Fibroblast of villous mesenchyme (primary cell): ENCODE data around the gene SCMH1. TPM values are rescaled to one million over a fixed set of nuclear protein-coding genes. Genes with fewer than 3 reads are reported as not detected.

Source experiments
- DNase-seq: peaks from one replicate; pipeline ENCODE4 v3.0.0-alpha.2; 2010; ENCODE audit warnings: low read depth
- H3K4me3 ChIP-seq: 2 replicates; pipeline ENCODE4 v1.5.1; 2011; ENCODE audit warnings: low read depth, mild to moderate bottlenecking, low read length
- total RNA-seq: library from RNA; depleted of rRNA; stranded (reverse); fragments of >200 nt; gene quantifications from 2 replicates; pipeline ENCODE4 v1.2.3, GENCODE V29; 2012
- TF ChIP-seq, protein P1 (sequence below): IDR thresholded peaks from 2 replicates; pipeline ENCODE4 v1.5.1; 2012; ENCODE audit warnings: low read depth, mild to moderate bottlenecking, low read length; ENCODE audit not compliant: insufficient read depth

Gene SCMH1
- 19.4 and 26.1 TPM in 2 replicates for total RNA-seq

DNA sequence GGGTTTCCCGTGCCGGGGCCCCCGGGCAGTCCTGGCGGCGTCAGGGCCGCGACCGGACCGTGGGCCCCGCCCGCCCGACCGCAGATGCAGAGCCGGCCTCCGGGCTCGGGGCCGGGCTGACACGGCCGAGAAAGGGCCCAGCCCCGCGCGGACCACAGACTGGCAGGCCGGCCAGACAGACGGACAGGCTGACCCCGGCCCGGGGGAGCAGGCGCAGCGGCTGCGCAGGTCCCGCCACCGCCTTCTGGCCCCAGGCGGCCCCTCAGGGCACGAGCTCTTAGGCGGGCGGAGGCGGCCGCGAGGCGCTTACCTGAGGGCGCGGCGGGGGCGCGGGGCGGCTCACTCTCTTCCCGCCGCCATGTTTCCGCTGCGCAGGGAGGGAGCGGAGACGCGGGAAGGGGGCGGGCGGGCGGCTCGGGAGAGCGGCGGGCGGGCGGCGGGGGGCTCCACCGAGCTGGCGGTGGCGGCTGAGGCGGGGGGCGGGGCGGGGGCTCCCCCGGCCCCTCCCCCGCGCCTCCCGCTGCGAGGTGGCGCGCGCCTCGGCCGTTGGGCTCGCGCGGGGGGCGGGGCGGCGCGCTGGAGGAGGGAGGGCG, at the start of gene SCMH1:
SCMH1 (minus strand) TSS at position 558 of the 593 bp plus-strand sequence. CDS start 56,173 bp downstream, outside the sequence.
- DNase-seq, result peak; percentile 44
- peak within 1 kb of the TSS; percentile 65 for H3K4me3 ChIP-seq
- TF ChIP-seq, protein P1, sequence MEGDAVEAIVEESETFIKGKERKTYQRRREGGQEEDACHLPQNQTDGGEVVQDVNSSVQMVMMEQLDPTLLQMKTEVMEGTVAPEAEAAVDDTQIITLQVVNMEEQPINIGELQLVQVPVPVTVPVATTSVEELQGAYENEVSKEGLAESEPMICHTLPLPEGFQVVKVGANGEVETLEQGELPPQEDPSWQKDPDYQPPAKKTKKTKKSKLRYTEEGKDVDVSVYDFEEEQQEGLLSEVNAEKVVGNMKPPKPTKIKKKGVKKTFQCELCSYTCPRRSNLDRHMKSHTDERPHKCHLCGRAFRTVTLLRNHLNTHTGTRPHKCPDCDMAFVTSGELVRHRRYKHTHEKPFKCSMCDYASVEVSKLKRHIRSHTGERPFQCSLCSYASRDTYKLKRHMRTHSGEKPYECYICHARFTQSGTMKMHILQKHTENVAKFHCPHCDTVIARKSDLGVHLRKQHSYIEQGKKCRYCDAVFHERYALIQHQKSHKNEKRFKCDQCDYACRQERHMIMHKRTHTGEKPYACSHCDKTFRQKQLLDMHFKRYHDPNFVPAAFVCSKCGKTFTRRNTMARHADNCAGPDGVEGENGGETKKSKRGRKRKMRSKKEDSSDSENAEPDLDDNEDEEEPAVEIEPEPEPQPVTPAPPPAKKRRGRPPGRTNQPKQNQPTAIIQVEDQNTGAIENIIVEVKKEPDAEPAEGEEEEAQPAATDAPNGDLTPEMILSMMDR, result no peak

DNA sequence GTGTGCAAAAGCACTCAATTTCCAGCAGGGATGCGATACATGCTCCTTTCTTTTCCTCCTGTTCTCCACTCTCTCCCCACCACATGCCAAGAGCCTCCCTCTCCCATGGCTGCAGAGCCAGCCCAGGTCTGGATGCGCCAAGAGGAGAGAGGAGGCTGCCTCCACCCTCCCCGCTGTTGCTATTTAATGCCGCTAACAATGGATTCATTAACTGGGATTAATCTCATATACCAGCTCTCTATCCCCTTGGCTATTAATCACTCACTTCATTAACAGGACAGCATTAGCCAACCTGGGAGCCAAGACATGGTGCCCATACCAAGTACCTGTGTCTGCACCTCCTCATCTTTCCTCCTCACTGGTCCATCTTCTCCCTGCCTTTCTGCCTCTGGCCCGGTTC, 49.1 kb upstream of the SCMH1 start:
- no peak for DNase-seq
- TF ChIP-seq, protein P1, result no peak
- H3K4me3 ChIP-seq, result no peak overlapping the region

DNA sequence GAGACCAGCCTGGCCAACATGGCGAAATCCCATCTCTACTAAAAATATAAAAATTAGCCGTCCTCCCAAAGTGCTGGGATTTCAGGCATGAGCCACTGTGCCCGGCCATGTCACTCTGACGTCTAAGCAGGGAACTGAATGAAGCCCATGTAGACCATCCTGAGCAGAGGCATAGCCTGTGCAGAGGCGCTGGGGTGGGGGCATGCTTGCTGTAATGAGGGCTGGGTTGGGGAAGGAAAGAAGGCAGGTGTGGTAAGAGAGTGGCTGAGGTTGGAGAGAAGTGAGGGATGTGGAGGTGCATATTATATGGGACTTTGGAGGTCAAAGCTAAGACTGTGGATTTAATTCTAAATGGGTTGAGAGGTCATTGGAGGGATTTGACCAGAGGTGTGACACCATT, 47.1 kb upstream of the SCMH1 start:
- TF ChIP-seq, protein P1, result no peak
- DNase-seq, result no peak
- no peak overlapping the region for H3K4me3 ChIP-seq

DNA sequence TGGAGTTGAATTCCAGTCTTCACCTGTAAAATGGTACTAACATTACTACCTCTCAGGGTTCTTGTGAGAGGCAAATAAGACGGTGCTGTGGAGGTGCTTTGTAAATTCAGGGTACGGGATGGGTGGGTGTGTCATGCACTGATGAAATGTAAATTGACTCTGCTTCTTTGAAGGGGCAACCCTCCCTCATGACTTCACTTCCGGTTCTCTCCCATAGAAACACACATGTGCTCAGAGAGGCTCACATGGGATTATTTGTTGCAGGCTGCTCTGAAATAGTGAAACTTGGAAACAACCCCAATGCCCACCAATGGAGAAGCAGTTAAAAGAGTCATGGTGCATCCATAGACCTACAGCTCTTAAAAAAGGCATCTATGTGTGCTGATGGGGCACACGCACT, 44.9 kb upstream of the SCMH1 start:
- TF ChIP-seq, protein P1, result no peak
- no peak overlapping the region for H3K4me3 ChIP-seq
- no peak for DNase-seq

DNA sequence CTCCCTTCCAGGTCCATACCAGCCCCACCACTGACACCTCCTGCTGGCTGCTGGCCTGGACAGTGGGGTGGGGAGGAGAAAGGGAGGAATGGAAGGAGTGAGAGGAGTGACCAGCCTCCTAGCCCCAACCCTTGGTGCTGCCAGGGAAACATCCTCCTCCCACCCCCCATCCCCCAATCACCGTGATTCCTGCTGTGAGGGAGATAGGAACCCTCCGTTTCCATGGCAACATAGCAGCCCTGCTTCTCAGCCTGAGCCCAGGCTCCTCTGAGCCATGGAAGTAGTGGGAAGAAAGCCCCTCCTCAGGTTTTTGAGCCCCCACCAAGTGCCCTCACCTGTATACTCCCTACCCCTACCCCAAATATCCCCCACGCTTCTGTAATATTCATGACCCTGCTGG, 44.4 kb upstream of the SCMH1 start:
- no peak for DNase-seq
- TF ChIP-seq, protein P1, result no peak
- H3K4me3 ChIP-seq, result no peak overlapping the region

DNA sequence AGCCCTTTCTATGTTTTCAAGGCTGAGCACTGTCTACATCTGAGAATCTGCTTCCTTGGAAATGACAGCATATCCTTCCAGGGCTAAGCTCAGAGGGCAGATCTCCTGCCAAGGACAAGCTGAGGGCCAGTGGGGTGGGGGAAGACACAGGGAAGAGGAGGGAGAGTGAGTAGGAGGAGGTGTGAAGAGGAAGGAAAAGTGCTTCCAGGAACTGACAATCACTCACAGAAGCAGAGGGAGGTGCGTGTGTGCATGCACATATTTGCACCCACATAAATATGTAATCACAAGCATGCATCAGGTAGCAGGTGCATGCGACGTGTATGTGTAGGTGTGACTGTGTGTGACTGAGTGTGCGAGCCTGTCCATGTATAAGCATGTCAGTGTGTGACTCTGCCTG, 43.7 kb upstream of the SCMH1 start:
- TF ChIP-seq, protein P1, result no peak
- H3K4me3 ChIP-seq, result no peak overlapping the region
- no peak for DNase-seq

DNA sequence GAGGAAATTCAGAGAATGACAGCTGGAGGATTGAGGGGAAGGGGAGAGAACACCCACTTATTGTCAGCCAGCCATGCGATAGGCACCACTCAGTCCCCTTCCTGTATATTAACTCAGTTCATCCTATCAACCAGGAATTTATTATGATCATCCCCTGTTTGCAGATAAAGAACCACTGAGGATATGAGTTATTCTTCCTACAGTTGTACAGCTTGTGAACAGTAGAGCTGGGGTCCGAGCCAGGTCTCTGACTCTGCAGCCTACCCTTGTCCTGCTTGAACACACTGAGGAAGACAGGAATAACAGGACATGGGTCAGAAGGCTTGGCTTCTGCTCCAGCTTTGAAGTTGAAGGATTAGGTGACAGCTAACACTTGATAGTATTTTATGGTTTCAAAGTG, 42.0 kb upstream of the SCMH1 start:
- DNase-seq, result no peak
- TF ChIP-seq, protein P1, result no peak
- H3K4me3 ChIP-seq, result no peak overlapping the region
